ENCODE data around the gene AP3M1.
"Not testable (repeated sequence)": the region's sequence is repeated elsewhere in the genome, so short reads cannot be mapped to it uniquely, and the experiment has no call there.

AP3M1 gene, protein sequence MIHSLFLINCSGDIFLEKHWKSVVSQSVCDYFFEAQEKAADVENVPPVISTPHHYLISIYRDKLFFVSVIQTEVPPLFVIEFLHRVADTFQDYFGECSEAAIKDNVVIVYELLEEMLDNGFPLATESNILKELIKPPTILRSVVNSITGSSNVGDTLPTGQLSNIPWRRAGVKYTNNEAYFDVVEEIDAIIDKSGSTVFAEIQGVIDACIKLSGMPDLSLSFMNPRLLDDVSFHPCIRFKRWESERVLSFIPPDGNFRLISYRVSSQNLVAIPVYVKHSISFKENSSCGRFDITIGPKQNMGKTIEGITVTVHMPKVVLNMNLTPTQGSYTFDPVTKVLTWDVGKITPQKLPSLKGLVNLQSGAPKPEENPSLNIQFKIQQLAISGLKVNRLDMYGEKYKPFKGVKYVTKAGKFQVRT

DNA sequence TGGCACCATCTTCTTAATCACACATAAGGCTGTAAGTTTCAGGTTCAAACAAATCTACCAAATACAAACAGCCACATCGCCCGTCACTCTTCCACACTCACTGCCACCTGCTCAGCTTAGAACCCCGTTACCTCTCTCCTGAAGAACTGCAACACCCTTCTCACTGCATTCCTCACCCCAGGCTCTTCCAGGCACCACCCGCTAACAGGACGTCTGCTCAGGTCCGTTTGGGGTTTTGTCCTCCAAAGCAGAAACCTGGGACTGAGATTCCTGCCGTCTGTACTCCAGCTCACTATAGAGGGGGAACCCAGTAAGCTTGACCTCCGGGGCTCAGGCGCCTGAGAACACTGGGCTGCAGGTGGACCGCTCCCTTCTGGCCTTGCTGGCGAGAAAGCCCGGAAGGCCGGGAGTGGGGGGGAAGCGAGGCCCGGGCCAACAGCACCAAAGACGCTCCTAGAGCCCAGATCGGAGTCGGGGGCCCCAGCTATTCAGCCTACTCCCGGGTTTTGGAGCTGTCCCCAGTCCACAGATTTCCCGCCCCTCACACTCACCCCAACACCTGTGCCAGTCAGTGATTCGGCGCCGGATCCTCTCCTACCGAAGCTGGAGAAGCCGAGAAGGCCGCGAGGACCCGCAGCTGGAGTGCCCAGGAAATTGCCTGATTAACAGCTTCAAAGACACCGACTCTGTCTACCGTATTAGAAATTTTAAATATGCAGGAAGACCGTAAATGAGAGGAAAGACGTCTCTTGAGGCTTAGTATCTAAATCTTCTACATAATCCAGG, at the start of gene AP3M1:
Gene AP3M1, minus strand, starts transcription at position 625 of the 786 bp plus-strand sequence. CDS start 12,449 bp downstream, outside the sequence.
- DNase-seq (ENCODE audit: low read depth, low spot score): peak; percentile 80

DNA sequence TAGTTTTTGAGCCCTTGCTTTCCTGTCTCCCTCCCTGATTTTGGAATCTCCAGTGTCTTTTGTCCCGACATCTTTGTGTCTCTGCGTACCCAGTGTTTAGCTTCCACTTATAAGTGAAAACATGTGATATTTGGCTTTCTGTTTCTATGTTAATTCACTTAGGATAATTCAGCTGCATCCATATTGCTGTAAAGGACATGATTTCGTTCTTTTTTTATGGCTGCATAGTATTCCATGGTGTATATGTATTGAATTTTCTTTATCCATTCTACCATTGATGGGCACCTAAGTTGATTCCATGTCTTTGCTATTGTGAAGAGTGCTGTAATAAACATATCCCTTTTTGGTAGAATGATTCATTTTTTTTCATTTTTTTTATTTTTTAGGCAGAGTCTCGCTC, 48.7 kb upstream of the AP3M1 start:
- no peak for DNase-seq (ENCODE audit: low read depth, low spot score)

DNA sequence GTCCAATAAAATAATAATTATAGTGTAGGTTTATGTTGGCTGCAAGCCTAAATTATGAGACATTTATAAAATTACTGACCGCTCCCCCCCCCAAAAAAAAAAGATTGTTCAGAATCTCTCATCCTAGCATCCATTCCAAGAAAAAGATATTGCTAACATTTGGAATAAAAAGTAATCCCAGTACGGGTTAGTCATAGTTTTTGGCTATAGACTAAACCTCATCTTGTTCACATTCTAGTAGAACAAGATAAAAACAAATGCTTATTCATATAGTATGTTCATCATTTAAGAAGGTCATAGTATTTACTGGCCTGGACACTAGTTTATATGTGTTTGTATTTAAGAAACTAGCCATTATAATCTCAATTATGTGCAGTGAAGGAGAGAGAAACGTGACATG, 44.4 kb upstream of the AP3M1 start:
- DNase-seq (ENCODE audit: low read depth, low spot score): no peak

DNA sequence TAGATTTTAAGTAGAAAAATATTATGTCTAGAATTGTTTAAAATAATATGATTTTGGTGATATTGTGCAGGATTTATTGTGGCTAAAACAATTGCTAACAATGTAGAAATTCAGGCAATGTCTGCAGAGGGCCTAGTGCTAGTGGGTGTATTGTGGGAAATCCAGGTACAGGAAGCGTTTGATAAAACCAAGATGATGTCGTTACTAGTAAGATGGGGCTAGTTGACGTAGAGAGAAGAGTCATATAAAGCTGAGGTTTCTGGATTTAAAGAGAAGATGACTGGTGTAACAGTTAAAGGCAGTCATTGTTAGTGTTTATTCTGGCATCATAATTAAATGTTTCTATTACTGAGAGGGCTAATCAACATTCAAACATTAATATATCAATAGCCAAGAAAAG, 43.9 kb upstream of the AP3M1 start:
- no peak for DNase-seq (ENCODE audit: low read depth, low spot score)

DNA sequence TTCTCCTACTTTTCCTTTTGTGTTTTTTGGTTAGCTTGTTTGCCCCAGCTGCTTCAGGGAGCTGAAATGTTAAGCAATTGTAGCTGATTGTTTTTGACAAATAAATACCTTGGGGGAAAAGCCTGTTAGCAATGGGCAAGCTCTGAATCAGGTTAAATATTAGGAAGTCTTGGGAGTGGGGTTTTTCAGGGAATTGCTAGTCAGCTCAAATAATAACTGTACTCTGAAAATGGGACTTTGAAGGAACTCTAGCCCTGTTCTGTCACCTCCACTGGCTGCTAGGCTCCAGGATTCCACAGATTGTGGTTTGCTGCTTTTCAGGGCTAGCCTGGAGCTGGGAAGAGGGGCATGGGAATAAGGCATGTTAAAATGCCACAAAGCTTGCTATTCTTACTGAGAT, 39.9 kb upstream of the AP3M1 start:
- DNase-seq (ENCODE audit: low read depth, low spot score): no peak

DNA sequence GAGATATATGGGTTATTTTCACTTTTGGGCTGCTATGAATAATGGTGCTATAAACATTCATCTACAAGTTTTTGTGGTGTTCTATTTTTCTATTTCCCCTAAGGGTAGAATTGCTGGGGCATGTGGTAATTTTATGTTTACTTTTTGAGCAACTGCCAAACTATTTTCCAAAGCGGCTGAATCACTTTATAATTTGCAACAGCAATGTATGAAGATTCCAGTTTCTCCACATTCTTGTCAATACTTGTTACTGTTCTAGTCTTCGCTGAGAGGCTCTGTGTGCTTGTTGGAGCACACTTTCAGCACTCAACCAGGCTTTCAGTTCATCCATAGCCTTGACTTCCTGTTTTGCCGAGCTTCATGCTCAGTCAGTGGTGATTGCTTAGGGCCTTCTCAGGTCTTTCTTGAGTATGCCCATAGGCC, 39.4 kb upstream of the AP3M1 start:
- DNase-seq (ENCODE audit: low read depth, low spot score): no peak

DNA sequence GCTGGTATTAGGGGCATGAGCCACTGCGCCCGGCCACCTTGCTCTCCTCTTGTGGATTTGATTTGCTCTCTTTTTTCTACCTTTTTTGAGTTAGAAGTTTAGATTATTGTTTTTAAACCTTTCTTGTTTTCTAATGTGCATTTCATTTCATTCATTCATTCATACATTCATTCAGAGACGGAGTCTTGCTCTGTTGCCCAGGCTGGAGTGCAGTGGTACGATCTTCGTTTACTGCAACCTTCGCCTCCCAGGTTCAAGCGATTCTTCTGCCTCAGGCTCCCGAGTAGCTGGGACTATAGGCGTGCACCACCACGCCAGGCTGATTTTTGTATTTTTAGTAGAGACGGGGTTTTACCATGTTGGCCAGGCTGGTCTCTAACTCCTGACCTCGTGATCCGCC, 38.0 kb upstream of the AP3M1 start:
- DNase-seq (ENCODE audit: low read depth, low spot score): not testable (repeated sequence)

DNA sequence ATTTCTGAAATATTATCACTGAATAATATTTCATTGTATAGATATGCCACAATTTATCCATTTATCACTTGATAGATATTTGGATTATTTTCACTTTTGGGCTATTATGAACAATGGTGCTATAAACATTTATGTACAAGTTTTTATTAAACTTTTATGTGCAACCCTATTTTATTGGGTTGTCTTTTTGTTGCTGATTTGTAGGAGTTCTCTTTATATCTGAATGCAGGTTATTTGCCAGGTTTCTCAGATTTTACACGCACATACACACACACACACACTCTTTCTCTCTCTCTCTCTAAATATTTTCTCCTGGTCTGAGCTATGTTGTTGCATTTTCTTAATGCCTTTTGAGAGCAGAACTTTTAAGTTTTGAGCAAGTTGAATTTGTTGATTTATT, 36.6 kb upstream of the AP3M1 start:
- no peak for DNase-seq (ENCODE audit: low read depth, low spot score)

DNA sequence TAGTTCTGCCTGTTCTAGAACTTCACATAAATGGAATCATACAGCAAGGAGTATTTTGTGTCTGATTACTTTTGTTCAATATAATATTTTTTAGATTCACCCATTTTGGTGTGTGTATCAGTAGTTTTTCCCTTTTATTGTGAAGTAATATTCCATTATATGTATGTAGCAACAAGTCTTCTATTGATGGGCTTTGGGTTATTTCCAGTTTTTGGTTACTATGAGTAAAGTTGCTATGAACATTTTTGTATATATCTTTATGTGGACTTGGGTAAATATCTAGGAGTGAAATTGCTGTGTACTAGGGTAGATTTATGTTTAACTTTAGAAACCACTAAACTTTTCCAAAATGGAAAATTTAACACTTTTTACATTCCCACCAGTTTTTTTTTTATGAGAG, 36.0 kb upstream of the AP3M1 start:
- DNase-seq (ENCODE audit: low read depth, low spot score): no peak

DNA sequence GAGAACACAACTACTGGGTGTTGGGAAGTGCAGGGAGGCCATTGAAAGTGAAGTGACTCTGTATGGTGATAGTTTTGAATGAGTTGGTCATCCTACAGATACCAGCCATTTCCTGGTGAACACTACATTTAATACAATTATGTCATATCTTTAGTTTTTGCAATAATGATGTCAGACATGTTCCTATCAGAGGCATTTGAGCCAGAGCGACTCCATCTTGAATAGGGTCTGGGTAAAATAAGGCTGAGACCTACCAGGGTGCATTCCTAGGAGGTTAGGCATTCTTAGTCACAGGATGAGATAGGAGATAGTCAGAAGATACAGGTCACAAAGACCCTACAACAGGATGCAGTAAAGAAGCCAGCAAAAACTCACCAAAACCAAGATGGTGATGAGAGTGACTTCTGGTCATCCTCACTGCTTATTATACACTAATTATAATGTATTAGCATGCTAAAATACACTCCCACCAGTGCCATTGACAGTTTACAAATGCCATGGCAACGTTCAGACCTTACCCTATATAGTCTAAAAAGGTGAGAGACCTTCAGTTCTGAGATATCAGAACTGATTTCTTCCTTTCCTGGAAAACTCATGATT, 28.6 kb upstream of the AP3M1 start:
- DNase-seq (ENCODE audit: low read depth, low spot score): no peak

DNA sequence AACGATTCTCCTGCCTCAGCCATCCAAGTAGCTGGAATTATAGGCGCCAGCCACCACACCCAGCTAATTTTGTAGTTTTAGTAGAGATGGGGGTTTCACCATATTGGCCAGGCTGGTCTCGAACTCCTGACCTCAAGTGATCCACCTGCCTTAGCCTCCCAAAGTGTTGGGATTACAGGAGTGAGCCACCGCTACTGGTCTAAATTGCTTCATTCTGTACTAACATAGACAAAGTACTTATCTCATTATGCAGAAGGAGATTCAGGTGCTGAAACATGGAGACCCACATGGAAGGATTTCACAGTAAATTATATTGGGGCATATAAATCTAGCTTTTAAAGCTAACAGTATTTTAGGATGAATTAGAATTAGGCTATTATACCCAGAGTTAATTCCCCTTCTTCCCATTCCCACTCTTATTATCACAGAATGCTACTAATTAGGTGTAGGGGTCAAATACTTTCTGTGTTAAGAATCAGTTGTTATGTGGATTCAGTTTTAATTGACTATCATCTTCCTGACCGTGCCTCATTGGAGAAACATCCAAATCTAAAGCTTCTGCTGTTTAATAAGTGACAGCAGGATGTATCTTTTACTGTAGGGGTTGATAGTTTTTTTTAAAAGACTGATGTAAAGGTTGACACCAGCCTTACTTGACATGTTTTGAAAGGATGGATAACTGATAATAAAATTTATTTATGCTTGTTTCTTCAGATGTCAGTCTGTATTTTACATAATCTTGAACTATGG, 27.6 kb upstream of the AP3M1 start:
- no peak for DNase-seq (ENCODE audit: low read depth, low spot score)

DNA sequence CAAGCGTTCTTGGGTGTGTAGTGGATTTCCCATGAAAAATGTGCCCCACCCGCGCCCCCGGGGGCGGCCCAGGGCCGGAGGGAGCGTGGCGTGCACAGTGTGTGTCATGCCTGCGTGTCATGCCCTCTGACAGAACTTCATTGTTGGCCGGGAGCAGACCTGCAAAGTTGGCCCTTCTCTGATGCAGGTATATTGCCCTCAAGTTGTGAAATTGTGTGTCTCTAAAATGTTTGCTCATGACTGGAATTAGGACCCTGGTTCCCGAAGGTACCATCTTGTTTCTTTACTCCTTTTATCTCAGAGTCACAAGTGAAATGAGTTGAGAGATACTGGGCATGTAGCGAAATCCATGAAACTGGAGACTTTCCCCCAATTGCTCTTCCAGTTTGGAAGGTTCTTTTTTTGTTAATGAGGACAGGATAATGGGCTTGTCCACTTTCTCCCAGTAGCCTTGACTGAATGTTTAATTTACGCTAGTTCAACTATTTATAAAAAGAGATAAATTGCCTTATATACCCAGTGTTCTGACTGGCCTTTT, 26.6 kb upstream of the AP3M1 start:
- no peak for DNase-seq (ENCODE audit: low read depth, low spot score)

DNA sequence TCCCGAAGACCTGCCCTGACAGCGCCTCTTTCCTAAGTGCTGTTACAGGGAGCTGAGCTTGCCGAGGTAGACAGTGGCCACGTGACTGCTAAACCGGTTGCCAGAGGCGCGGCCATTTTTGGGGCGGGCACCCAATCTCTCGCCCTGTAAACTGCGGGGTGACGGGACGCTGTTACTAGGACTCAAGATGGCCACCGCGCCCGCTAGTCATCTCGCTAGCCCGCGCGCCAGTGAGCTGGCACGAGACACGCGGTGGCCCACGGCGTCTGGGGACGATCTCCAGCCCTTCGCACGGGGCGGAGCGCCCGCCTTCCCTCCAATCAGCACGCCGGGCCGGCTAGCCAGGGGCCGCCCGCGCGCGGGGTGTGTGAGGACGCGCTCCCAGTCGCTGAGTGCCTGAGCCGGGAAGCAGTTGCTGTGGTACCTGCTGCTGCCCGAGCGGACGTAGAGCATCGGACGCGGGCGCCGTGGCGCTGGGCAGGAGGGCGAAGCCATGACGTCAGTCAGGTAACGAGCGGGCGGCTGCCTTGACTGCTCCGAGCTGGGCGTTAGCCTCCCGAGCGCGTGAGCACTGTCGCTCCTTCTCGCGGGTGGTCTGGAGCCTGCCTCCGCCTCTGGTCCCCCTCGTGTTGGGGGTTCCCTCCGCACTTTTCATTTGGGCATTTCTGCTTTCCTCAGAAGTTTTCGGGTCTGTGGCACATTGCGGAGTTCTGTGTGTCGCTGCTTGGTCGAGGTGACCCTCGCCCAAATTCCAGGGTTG, 25.9 kb upstream of the AP3M1 start:
- peak; percentile 92 for DNase-seq (ENCODE audit: low read depth, low spot score)

DNA sequence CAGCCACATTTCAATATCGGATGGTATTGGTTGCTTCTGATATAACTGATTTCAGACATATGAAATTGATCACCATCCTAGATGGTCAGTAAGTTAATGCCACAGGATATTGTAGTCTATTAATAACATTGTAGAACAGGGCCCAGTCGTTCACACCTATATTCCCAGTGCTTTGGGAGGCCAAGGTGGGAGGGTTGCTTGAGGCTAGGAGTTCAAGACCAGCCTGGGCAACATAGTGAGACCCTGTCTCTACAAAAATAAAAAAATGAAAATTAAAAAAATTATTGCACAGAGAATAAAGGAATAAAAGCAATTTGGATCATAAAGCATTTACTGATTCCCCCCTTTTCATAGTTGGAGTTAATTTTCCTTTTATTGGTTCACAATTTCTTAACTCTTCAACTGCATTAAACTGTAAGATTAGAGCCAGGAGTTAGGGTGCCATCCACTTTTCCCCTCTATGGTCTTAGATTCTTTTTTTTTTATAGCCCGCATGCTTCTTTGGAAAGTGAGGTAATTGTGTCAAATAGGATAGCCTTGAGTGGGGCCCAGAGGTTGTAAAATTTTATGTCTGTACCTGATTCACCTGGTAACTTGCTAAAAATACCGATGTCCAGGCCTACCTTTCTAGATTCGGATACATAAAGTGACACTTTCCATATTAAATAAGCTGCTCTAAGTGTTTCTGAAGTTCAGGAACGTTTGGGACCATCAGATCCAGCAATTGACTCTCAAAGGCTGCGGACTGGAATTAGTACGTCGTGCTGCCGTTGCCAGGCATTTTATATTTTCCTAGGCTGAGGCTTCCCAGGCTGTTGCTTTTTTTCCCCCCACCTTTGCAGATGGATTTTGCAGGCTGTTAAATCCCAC, 25.1 kb upstream of the AP3M1 start:
- DNase-seq (ENCODE audit: low read depth, low spot score): no peak

DNA sequence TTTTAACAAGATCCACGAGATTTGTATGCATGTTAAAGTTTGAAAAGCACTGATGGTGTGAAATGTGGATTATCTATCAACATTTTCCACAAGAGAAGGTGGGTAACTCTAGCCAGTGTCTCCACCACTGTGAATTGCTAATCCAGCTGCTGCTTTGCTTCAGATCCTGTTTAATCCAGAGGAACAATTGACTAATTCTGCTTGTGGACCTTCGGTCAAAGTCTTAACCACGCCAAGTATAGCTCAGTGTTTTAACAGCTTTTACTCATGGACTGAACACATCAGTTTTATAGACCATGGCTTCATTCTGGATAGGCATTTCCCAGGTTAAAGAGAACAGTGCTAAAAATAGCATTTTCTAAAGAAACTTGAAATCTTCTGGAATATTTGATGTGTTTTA, 23.9 kb upstream of the AP3M1 start:
- DNase-seq (ENCODE audit: low read depth, low spot score): no peak

DNA sequence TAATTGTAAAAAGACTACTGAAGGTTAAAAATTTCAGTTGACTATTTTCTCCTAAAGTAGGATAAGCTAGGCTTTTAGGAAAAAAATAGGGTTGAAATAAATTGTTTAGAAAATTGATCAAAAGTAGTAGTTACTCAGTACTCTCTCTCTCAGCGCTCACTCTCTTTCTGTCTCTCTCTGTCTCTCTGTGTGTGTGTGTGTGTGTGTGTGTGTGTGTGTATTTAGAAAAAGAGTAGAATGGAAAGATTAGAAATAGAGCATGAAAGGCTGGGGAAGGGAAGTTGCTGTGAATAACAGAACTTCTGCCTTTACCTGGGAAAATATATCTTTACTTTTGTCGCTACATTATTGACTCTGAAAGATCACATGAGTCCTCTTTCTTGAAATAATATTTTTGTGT, 21.0 kb upstream of the AP3M1 start:
- DNase-seq (ENCODE audit: low read depth, low spot score): no peak

DNA sequence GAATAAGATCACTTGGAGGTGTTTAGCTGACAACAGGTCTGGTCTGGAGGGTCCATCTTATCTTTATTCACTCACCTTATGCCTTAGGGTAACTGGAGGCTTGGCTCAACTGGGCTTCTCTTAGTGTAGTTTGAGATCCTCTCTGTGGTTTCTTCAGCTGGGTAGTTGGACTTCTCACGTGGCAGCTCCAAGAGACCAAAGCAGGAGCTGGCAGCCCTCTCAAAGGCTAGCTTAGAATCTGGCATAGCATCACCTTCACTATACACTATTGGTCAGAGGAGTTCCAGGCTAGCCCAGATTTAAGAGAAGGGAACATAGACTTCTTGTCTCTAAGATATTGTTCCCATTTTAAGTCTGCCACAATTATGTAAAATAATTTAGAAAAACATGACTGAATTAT, 16.8 kb upstream of the AP3M1 start:
- DNase-seq (ENCODE audit: low read depth, low spot score): no peak

DNA sequence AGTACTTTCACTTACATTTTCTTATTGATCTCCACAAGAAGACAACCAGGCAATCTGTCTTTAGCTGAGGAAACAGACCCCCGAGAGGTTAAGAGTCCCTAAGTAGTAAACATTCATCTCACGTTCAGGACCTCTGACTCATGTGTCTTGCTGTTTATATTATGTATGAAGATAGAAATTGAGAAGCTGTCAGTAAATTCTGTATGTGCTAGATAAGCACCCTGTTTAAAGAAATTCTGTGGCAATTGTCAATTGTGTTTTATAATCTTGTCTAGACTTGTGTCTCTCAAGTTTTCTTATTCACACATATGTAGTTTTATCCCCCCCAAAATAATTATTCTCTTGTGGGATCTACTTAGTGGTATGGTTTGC, 14.9 kb upstream of the AP3M1 start:
- DNase-seq (ENCODE audit: low read depth, low spot score): no peak

DNA sequence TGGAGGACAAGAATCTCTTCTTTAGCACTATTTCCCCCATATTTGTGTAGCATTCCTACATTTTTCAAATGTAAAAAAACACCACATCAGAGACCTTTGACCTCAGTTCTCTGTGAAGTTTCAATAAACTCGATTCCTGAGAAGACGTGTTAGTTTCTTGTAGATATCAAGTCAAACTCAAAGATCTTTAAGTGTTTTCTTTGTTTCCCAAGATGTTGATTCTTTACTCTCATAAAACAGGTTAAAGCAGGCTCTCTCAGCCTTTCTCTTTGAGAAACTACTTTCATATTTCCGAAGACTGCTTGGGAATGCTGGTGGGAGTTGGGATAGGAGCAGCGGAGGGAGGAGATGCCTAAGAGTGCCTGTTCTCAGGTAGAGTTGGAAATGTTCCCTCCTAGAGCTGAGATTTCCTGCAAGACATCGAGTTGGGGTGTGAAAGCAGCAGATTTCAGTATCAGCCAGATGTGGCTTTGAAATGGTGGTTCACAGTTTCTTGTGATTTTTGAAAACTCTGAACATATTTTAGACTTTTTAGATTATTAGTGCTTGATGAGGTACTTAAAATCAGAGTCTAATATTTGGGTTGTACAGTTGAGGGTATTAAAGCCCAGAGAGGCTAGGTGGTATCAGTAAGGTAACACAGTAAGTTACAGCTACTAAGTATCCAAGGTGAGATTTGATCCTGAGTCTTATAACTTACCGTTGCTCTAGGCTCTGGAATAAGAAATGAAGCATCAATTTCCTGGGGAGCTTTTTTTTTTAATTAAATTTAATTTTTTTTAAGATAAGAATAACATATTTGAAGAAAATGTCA, 14.3 kb upstream of the AP3M1 start:
- DNase-seq (ENCODE audit: low read depth, low spot score): no peak

Measured in iPS DF 19.7 (cell line).